ENCODE results near the gene DCDC2C. TPM values are rescaled to one million over a fixed set of nuclear protein-coding genes. Genes with fewer than 3 reads are reported as not detected.

DCDC2C gene, protein sequence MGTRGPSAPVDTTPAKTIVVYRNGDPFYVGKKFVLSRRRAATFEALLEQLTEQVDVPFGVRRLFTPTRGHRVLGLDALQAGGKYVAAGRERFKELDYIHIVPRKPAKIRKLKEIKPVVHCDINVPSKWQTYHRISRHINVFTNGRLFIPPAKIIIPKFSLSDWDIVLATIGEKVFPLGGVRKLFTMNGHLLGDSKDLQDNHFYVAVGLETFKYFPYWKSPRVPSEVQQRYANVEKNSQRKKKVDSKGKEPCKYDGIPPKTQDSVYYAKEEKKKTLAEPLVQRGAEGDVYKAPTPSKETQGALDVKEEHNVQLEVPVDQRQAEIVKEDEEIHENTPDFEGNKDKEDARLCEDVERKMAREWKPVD
- not detected in 2 replicates for total RNA-seq (2022)
- percentile 6 among the genes with signal in this experiment for Bru-seq, nascent RNA
- BruChase-seq, experiment 1, labeled RNA remaining after a 2-hour chase, result percentile 10 among the genes with signal in this experiment
- BruChase-seq, experiment 2, labeled RNA remaining after a 6-hour chase, result percentile 7 among the genes with signal in this experiment
- long read RNA-seq, result 0 reads

DNA sequence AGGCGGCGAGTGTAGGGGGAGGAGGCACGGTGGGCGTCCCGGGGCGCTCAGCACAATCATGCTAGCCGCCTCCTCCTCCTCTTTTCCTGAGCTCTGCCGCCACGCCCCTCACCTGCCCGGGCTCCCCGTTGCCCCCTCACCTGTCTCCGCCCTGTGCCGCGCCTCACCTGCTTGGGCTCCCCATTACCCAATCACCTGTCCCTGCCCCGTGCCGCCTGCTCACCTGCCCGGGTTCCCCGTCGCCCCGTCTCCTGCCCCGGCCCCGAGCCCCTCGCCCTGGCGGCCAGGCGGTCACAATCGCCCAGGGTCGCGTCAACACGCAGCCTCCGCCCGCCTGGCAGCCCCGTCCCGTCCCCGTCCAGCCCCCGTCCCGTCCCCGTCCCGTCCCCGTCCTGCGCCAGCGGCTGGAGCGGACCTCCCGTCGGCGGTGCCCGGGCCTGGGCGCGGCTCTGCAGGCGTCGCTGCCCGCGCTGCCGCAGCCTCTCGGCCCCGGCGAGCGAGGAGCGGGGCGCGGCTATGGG, at the start of gene DCDC2C:
TSS of gene DCDC2C (plus strand) at position 340 of the 521 bp plus-strand sequence. CDS start at position 517, 177 bp downstream.
- intact Hi-C loops (cut with micrococcal nuclease; ENCODE audit: unreplicated experiment), result no loop called here
- Mint-ChIP-seq H3K9me3 (ENCODE audit: unreplicated experiment) (no peaks in the 10 kb centered on the region), H3K27ac (ENCODE audit: unreplicated experiment) (no peak within 1 kb of the TSS), H3K4me1 (ENCODE audit: low read depth, unreplicated experiment) (no peaks in the 10 kb centered on the region), H3K27me3 (ENCODE audit: insufficient read depth, unreplicated experiment) (peaks cover 30% of the 10 kb centered on the region), H3K4me3 (ENCODE audit: unreplicated experiment) (no peak within 1 kb of the TSS), H3K36me3 (ENCODE audit: insufficient read depth, unreplicated experiment) (no peaks in the 10 kb centered on the region)
- H3K9me3 ChIP-seq, result 0 out of 2 replicates have a peak, but pooled peaks cover 3% of the 10 kb centered on the region
- ChIA-PET CTCF (no interaction called here), POLR2A (no interaction called here)
- no peak for DNase-seq
- no peaks in the 10 kb centered on the region for H3K36me3 ChIP-seq (ENCODE audit: control insufficient read depth, insufficient read depth, low read length)
- TF ChIP-seq, protein P1, sequence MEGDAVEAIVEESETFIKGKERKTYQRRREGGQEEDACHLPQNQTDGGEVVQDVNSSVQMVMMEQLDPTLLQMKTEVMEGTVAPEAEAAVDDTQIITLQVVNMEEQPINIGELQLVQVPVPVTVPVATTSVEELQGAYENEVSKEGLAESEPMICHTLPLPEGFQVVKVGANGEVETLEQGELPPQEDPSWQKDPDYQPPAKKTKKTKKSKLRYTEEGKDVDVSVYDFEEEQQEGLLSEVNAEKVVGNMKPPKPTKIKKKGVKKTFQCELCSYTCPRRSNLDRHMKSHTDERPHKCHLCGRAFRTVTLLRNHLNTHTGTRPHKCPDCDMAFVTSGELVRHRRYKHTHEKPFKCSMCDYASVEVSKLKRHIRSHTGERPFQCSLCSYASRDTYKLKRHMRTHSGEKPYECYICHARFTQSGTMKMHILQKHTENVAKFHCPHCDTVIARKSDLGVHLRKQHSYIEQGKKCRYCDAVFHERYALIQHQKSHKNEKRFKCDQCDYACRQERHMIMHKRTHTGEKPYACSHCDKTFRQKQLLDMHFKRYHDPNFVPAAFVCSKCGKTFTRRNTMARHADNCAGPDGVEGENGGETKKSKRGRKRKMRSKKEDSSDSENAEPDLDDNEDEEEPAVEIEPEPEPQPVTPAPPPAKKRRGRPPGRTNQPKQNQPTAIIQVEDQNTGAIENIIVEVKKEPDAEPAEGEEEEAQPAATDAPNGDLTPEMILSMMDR (IDR thresholded peaks at IDR 0.05; ENCODE audit: insufficient read depth in 1 of 2, low read depth in 1 of 2, low read length in 1 of 2, severe bottlenecking in 1 of 2, unreplicated experiment in 1 of 2), result no peak
- no peaks in the 10 kb centered on the region for H3K4me1 ChIP-seq
- H3K27me3 ChIP-seq (replicated peaks; ENCODE audit: control insufficient read depth, insufficient read depth, low read length), result no peaks in the 10 kb centered on the region
- BruUV-seq (replicated peaks), result no TSS peak
- H3K4me3 ChIP-seq (ENCODE audit: low read depth, low read length), result no peak within 1 kb of the TSS

DNA sequence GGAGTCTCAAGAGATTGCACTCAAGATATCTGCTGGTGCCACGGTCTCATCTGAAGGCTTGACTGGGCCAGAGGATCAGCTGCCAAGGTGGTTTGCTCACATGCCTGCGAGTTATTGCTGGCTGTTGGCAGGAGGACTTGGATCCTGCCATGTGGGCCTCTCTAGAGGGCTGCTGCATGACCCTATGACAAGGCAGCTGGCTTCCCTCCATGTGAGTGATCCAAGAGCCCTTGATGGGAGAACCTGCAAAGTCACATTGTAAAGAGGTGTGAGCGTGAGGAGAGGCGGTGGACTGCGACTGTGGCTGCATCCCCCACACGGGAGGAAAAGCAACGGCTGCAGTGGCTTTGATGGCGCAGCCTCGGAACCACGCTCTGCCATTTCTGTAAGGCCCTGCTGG, 49.4 kb upstream of the DCDC2C start:
- Mint-ChIP-seq H3K9me3 (ENCODE audit: unreplicated experiment) (no peaks in the 10 kb centered on the region), H3K27me3 (ENCODE audit: insufficient read depth, unreplicated experiment) (no peaks in the 10 kb centered on the region), H3K4me3 (ENCODE audit: unreplicated experiment) (no peak overlapping the region), H3K27ac (ENCODE audit: unreplicated experiment) (no peak overlapping the region), H3K36me3 (ENCODE audit: insufficient read depth, unreplicated experiment) (no peaks in the 10 kb centered on the region), H3K4me1 (ENCODE audit: low read depth, unreplicated experiment) (no peaks in the 10 kb centered on the region)
- Histone ChIP-seq H3K4me1 (peaks cover 7% of the 10 kb centered on the region; the same call in 1 of the 2 replicates), H3K4me3 (ENCODE audit: low read depth, low read length) (no peak overlapping the region), H3K27me3 (replicated peaks; ENCODE audit: control insufficient read depth, insufficient read depth, low read length) (no peaks in the 10 kb centered on the region), H3K36me3 (ENCODE audit: control insufficient read depth, insufficient read depth, low read length) (no peaks in the 10 kb centered on the region), H3K9me3 (no peaks in the 10 kb centered on the region)
- ChIA-PET CTCF (no interaction called here), POLR2A (no interaction called here)
- DNase-seq, result no peak
- no TSS peak for BruUV-seq (replicated peaks)
- intact Hi-C loops (cut with micrococcal nuclease; ENCODE audit: unreplicated experiment), result loop anchor here (5.0 kb wide), 1 partner anchor 187 kb away; no protein-coding TSS in a partner anchor
- TF ChIP-seq, protein P1 (IDR thresholded peaks at IDR 0.05; ENCODE audit: insufficient read depth in 1 of 2, low read depth in 1 of 2, low read length in 1 of 2, severe bottlenecking in 1 of 2, unreplicated experiment in 1 of 2), result no peak

DNA sequence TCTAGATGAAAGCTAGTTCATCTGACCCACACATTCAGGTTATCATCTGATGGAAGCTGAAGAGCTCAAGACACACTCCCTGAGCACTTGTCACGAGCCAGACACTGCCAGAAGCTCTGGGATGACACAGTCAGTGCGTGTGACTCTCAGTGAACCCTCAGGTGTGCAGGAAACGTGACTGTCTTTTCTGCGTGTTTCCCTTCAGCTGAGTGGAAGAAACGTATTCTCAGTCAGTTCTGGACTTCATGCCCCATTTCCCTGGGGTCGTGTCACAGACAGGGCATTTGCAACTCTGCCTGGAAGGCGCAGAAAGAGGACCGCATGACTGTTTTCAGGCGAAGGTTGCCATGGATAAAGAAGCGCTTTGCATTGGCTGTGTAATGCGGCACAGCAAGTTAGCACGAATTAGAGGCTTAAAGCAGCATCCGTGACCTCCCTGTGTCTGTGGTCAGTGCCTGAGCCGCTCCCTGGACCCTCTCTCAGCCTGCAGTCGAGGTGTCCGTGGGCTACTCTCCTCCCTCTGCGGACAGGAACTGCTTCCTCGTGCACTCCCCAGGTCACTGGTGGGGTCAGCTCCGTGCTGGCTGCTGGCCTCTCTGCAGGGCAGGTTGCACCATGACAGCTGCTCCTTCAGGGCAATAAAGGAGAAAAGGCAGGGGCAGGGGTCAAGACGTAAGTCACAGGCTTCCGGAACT, 48.7 kb upstream of the DCDC2C start:
- Mint-ChIP-seq H3K27ac (ENCODE audit: unreplicated experiment) (no peak overlapping the region), H3K4me3 (ENCODE audit: unreplicated experiment) (no peak overlapping the region), H3K27me3 (ENCODE audit: insufficient read depth, unreplicated experiment) (no peaks in the 10 kb centered on the region), H3K36me3 (ENCODE audit: insufficient read depth, unreplicated experiment) (no peaks in the 10 kb centered on the region), H3K9me3 (ENCODE audit: unreplicated experiment) (no peaks in the 10 kb centered on the region), H3K4me1 (ENCODE audit: low read depth, unreplicated experiment) (no peaks in the 10 kb centered on the region)
- Histone ChIP-seq H3K9me3 (no peaks in the 10 kb centered on the region), H3K4me3 (ENCODE audit: low read depth, low read length) (no peak overlapping the region), H3K4me1 (peaks cover 7% of the 10 kb centered on the region; the same call in 1 of the 2 replicates), H3K27me3 (replicated peaks; ENCODE audit: control insufficient read depth, insufficient read depth, low read length) (no peaks in the 10 kb centered on the region), H3K36me3 (ENCODE audit: control insufficient read depth, insufficient read depth, low read length) (no peaks in the 10 kb centered on the region)
- intact Hi-C loops (cut with micrococcal nuclease; ENCODE audit: unreplicated experiment), result loop anchor here (5.0 kb wide), 1 partner anchor 187 kb away; no protein-coding TSS in a partner anchor
- DNase-seq, result no peak
- ChIA-PET CTCF (no interaction called here), POLR2A (no interaction called here)
- TF ChIP-seq, protein P1 (IDR thresholded peaks at IDR 0.05; ENCODE audit: insufficient read depth in 1 of 2, low read depth in 1 of 2, low read length in 1 of 2, severe bottlenecking in 1 of 2, unreplicated experiment in 1 of 2), result no peak
- no TSS peak for BruUV-seq (replicated peaks)
